Endothelial cell of umbilical vein (primary cell): ENCODE measurements around the gene RGSL1. TPM values are rescaled to one million over a fixed set of nuclear protein-coding genes. Genes with fewer than 3 reads are reported as not detected.

Source experiments
- BruUV-seq: library from RNA; stranded (reverse); fragments of 400-500 nt; replicated peaks from 2 replicates; lab custom pipeline; 2021; lab: Mats Ljungman, UMichigan
- CTCF ChIA-PET: fragments of 300-600, 350-600 bp; sonication (Branson Sonifier 250); formaldehyde crosslinking; loops from one replicate; lab custom pipeline; 2021; ENCODE audit warnings: antibody characterized with exemption, inconsistent platforms; lab: Charles Lee
- POLR2A ChIA-PET: fragments of 300-600, 350-600 bp; sonication (Branson Sonifier 250); formaldehyde crosslinking; loops from one replicate; lab custom pipeline; 2021; ENCODE audit warnings: antibody characterized with exemption, inconsistent platforms; lab: Charles Lee
- DNase-seq: peaks from one replicate; pipeline ENCODE4 v3.0.0-alpha.2; 2011; ENCODE audit warnings: low read depth, low spot score
- FAIRE-seq: peaks from 2 replicates; lab custom pipeline; 2011; peaks lifted over from hg19 to GRCh38; lab: Jason Lieb, UNC
- H2AFZ ChIP-seq: 2 replicates; pipeline ENCODE4 v1.6.0; 2012; ENCODE audit warnings: low read depth, low read length, control low read depth, inconsistent platforms
- H3K27ac ChIP-seq: 2 replicates; pipeline ENCODE4 v1.5.1; 2011; ENCODE audit warnings: low read depth, mild to moderate bottlenecking, control low read depth, low read length, moderate library complexity; ENCODE audit not compliant: insufficient read depth
- H3K27me3 ChIP-seq, 2 experiments: 2 replicates each; pipeline versions ENCODE4 v1.6.0 to v1.6.1; 2011; ENCODE audit warnings: low read length in 2 of 2, mixed read lengths in 1 of 2; ENCODE audit not compliant: control insufficient read depth in 2 of 2, insufficient read depth in 2 of 2
- H3K36me3 ChIP-seq, 2 experiments: 2 replicates in 1 of 2; 3 replicates in 1 of 2; pipeline ENCODE4 v1.5.1; 2011; ENCODE audit warnings: low read length in 2 of 2, mild to moderate bottlenecking in 1 of 2, moderate library complexity in 1 of 2; ENCODE audit not compliant: control insufficient read depth in 2 of 2, insufficient read depth in 2 of 2; ENCODE audit errors: extremely low read depth in 1 of 2
- H3K4me1 ChIP-seq: 3 replicates; pipeline ENCODE4 v1.5.1; 2011; ENCODE audit warnings: mild to moderate bottlenecking, low read length; ENCODE audit not compliant: control insufficient read depth, insufficient read depth; ENCODE audit errors: extremely low read depth
- H3K4me2 ChIP-seq: 2 replicates; pipeline ENCODE4 v1.6.1; 2011; ENCODE audit warnings: low read length, control low read depth, mixed read lengths; ENCODE audit not compliant: insufficient read depth
- H3K4me3 ChIP-seq, 3 experiments: fragments of 200-600 bp in 1 of 3; sonication (generic), shearing (Covaris generic) in 1 of 3; replicated peaks in 1 of 3; 2 replicates each; pipeline ENCODE4 v1.5.1; 2011 to 2016; ENCODE audit warnings: control low read depth in 3 of 3, low read length in 3 of 3, mild to moderate bottlenecking in 2 of 3, inconsistent platforms in 1 of 3, low read depth in 1 of 3, moderate library complexity in 1 of 3; ENCODE audit not compliant: insufficient read depth in 1 of 3
- H3K79me2 ChIP-seq: 2 replicates; pipeline ENCODE4 v1.6.0; 2012; ENCODE audit warnings: low read length, inconsistent platforms; ENCODE audit not compliant: control insufficient read depth, insufficient read depth
- H3K9ac ChIP-seq: replicated peaks from 2 replicates; pipeline ENCODE3; 2011; ENCODE audit warnings: low read length, control low read depth; ENCODE audit not compliant: insufficient read depth; ENCODE audit errors: extremely low read depth
- H3K9me1 ChIP-seq: replicated peaks from 3 replicates; pipeline ENCODE4 v1.6.0; 2011; ENCODE audit warnings: mild to moderate bottlenecking, low read length; ENCODE audit not compliant: control insufficient read depth, insufficient read depth; ENCODE audit errors: extremely low read depth
- H3K9me3 ChIP-seq: replicated peaks from 2 replicates; pipeline ENCODE4 v1.5.1; 2012; ENCODE audit warnings: low read length, inconsistent platforms; ENCODE audit not compliant: control insufficient read depth, insufficient read depth
- H4K20me1 ChIP-seq: replicated peaks from 2 replicates; pipeline ENCODE3; 2011; ENCODE audit warnings: mild to moderate bottlenecking, low read length; ENCODE audit not compliant: control insufficient read depth, insufficient read depth; ENCODE audit errors: extremely low read depth
- EZH2 ChIP-seq: IDR thresholded peaks from 2 replicates; pipeline ENCODE4 v1.6.1; 2012; ENCODE audit warnings: borderline replicate concordance, low read depth, mild to moderate bottlenecking, moderate library complexity, low read length, inconsistent platforms; ENCODE audit not compliant: severe bottlenecking
- FOS ChIP-seq: IDR thresholded peaks from 2 replicates; pipeline ENCODE4 v1.6.1; 2011; ENCODE audit warnings: mild to moderate bottlenecking, low read length, moderate library complexity, borderline replicate concordance; ENCODE audit not compliant: insufficient read depth
- GATA2 ChIP-seq: IDR thresholded peaks from 2 replicates; pipeline ENCODE4 v1.7.0; 2011; ENCODE audit warnings: low read depth, mild to moderate bottlenecking, moderate library complexity, mixed read lengths, low read length; ENCODE audit not compliant: insufficient read length, insufficient read depth
- JUN ChIP-seq: IDR thresholded peaks from 2 replicates; pipeline ENCODE4 v1.6.1; 2011; ENCODE audit warnings: borderline replicate concordance, low read depth; ENCODE audit not compliant: insufficient read length, insufficient read depth
- MYC ChIP-seq: IDR thresholded peaks from one replicate; pipeline ENCODE4 v1.6.1; 2011; ENCODE audit warnings: mild to moderate bottlenecking, low read depth, low read length
- POLR2A ChIP-seq: IDR thresholded peaks from 2 replicates; pipeline ENCODE4 v1.6.1; 2012; ENCODE audit warnings: low read depth, mild to moderate bottlenecking, control low read depth, low read length
- POLR2AphosphoS5 ChIP-seq: IDR thresholded peaks from 2 replicates; pipeline ENCODE4 v1.6.1; 2012; ENCODE audit warnings: low read depth, mild to moderate bottlenecking, control low read depth, low read length, moderate library complexity; ENCODE audit not compliant: insufficient read depth
- dilution Hi-C: fragments of 300-500 bp; cut with MboI; formaldehyde crosslinking; loops from one replicate; pipeline ENCODE4 v1.15.0; 2019; ENCODE audit warnings: low sequenced_read_pairs; ENCODE audit not compliant: extremely low pct_ligation_motif_present
- intact Hi-C: fragments of 100-400 bp; cut with micrococcal nuclease; formaldehyde crosslinking; loops from one replicate; pipeline ENCODE4 v1.10.0; 2022
- polyA plus RNA-seq, 4 experiments: library from polyadenylated mRNA; depleted of rRNA in 3 of 4; stranded (reverse) in 3 of 4; unstranded in 1 of 4; fragments of >200 nt; gene quantifications; 2 replicates each; pipeline versions ENCODE4 v1.2.1 to v1.2.3, GENCODE V29; 2011 to 2012; ENCODE audit warnings: missing spikeins in 1 of 4
- total RNA-seq: library from RNA; stranded (reverse); gene quantifications from 2 replicates; pipeline ENCODE4 v1.2.3, GENCODE V29; 2021
- TF ChIP-seq, protein P1 (sequence below), 2 donors: IDR thresholded peaks; 1 replicate in 1 of 2; 2 replicates in 1 of 2; pipeline ENCODE4 v1.5.1; 2011; ENCODE audit warnings: low read length in 2 of 2, mild to moderate bottlenecking in 2 of 2, moderate library complexity in 2 of 2, control low read depth in 1 of 2, inconsistent platforms in 1 of 2, low read depth in 1 of 2; ENCODE audit not compliant: insufficient read depth in 1 of 2; ENCODE audit errors: extremely low read depth in 1 of 2
- TF ChIP-seq, protein P2 (sequence below): IDR thresholded peaks from 2 replicates; pipeline ENCODE4 v1.6.1; 2011; ENCODE audit not compliant: insufficient read depth, insufficient read length

Gene RGSL1
- total and polyA plus RNA-seq, 2 donors (not counting 3 experiments of a cell fraction or from before 2014, with no cell fraction given) = not detected

DNA sequence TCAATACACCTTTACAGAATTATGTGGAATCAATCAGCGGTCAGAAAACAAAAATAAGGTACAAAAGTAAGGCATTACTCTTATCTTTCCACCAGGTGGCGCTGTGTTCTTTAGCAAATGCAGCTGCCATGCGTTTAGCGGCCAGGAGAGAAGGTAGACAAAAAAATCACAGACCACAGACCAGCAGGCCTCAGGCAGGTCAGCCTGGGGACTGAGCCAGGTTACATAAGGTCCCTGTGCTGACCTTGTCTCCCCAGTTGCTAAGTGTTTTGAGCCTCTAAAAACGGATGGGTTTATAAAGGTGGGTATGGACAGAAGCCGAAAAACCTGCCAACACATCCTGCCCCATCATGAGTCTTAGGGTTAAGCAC is 151.5 kb downstream of the RGSL1 start:
- Histone ChIP-seq H3K36me3 (no peaks in the 10 kb centered on the region), H3K4me1 (no peaks in the 10 kb centered on the region), H4K20me1 (no peaks in the 10 kb centered on the region), H2AFZ (no peak overlapping the region), H3K27ac (no peak overlapping the region), H3K4me2 (no peak overlapping the region), H3K9me3 (no peaks in the 10 kb centered on the region), H3K79me2 (no peaks in the 10 kb centered on the region), H3K27me3 (peaks cover 20 to 29% of the 10 kb centered on the region in 2 experiments), H3K4me3 (no peak overlapping the region), H3K9me1 (no peaks in the 10 kb centered on the region), H3K9ac (no peak overlapping the region)
- DNase-seq (peak; percentile 57), FAIRE-seq (peak; percentile 82)
- intact Hi-C loops = loop anchor here (1.0 to 5.0 kb wide), 3 partner anchors 183 to 237 kb away; partner anchors contain the start of genes DHX9 and GLUL
- ChIA-PET POLR2A (no interaction called here), CTCF (interaction anchor here (0.6 to 18.9 kb wide), 23 partner anchors 9 to 232 kb away, joined by 3 to 891 read pairs (median 4); partner anchors contain the start of genes NPL and RNASEL)
- no TSS peak for BruUV-seq
- dilution Hi-C loops = no loop called here
- TF ChIP-seq, protein P1, sequence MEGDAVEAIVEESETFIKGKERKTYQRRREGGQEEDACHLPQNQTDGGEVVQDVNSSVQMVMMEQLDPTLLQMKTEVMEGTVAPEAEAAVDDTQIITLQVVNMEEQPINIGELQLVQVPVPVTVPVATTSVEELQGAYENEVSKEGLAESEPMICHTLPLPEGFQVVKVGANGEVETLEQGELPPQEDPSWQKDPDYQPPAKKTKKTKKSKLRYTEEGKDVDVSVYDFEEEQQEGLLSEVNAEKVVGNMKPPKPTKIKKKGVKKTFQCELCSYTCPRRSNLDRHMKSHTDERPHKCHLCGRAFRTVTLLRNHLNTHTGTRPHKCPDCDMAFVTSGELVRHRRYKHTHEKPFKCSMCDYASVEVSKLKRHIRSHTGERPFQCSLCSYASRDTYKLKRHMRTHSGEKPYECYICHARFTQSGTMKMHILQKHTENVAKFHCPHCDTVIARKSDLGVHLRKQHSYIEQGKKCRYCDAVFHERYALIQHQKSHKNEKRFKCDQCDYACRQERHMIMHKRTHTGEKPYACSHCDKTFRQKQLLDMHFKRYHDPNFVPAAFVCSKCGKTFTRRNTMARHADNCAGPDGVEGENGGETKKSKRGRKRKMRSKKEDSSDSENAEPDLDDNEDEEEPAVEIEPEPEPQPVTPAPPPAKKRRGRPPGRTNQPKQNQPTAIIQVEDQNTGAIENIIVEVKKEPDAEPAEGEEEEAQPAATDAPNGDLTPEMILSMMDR (IDR thresholded peaks at IDR 0.05; ENCODE audit: extremely low read depth in 1 of 2, insufficient read depth in 1 of 2, low read depth in 1 of 2, low read length in 2 of 2) = peak; percentile 64 to 73
- TF ChIP-seq EZH2 = no peak

DNA sequence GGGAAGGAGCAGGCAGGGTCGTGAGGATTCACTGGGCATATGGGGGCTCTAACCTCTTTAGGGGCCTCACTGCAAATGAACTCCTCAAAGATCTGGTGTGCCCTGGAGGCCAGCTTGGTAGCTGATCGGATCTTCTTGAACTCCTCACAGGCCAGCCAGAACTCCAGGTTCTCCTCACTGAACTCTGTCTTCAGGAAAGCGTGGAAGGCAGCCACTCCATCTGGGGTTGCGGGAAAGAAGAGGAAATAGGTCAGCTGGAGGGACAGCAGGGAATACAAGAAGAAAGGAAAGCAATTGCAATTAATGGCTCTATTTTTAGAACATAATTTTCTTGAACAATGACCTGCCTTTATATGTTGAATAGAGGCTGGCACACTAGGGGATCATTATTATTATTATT is 152.0 kb downstream of the RGSL1 start:
- Histone ChIP-seq H3K4me3 (no peak overlapping the region), H3K4me2 (no peak overlapping the region), H3K9ac (no peak overlapping the region), H4K20me1 (no peaks in the 10 kb centered on the region), H2AFZ (no peak overlapping the region), H3K36me3 (no peaks in the 10 kb centered on the region), H3K27me3 (peaks cover 20 to 29% of the 10 kb centered on the region in 2 experiments), H3K79me2 (no peaks in the 10 kb centered on the region), H3K4me1 (no peaks in the 10 kb centered on the region), H3K9me1 (no peaks in the 10 kb centered on the region), H3K27ac (no peak overlapping the region), H3K9me3 (no peaks in the 10 kb centered on the region)
- dilution Hi-C loops = no loop called here
- BruUV-seq = no TSS peak
- CTCF ChIA-PET = interaction anchor here (0.6 to 18.9 kb wide), 18 partner anchors 9 to 211 kb away, joined by 3 to 891 read pairs (median 6); partner anchors contain the start of genes NPL and RNASEL
- FAIRE-seq (no peak), DNase-seq (no peak)
- intact Hi-C loops = loop anchor here (1.0 to 5.0 kb wide), 3 partner anchors 182 to 237 kb away; partner anchors contain the start of genes DHX9 and GLUL
- TF ChIP-seq MYC (no peak), POLR2AphosphoS5 (no peak), FOS (no peak), JUN (no peak), POLR2A (no peak), EZH2 (no peak), GATA2 (no peak)
- TF ChIP-seq, protein P2, sequence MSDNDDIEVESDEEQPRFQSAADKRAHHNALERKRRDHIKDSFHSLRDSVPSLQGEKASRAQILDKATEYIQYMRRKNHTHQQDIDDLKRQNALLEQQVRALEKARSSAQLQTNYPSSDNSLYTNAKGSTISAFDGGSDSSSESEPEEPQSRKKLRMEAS = no peak
- TF ChIP-seq, protein P1 (IDR thresholded peaks at IDR 0.05; ENCODE audit: extremely low read depth in 1 of 2, insufficient read depth in 1 of 2, low read depth in 1 of 2, low read length in 2 of 2) = no peak
- POLR2A ChIA-PET = no interaction called here
